PC-9 (cell line): ENCODE data around the gene ZNF263.

ENCODE experiments used
- CTCF ChIP-seq: fragments of 200-600 bp; sonication (generic); conservative IDR thresholded peaks from 2 replicates; pipeline ENCODE4 v1.6.1; 2017; ENCODE audit warnings: mixed run types, antibody characterized with exemption, mild to moderate bottlenecking, moderate library complexity
- EZH2 ChIP-seq: fragments of 200-600 bp; sonication (generic); IDR thresholded peaks from 2 replicates; pipeline ENCODE4 v1.8.0; 2017; ENCODE audit warnings: antibody characterized with exemption, low read depth

- TF ChIP-seq CTCF (no peak), EZH2 (no peak)
Observed at GRCh38 chr16:3304370-3304769, 21.1 kb downstream of the ZNF263 start.
